Neuronal stem cell (in vitro differentiated cells): Measurements from ENCODE around the gene LAMC3.

ENCODE experiments used
- DNase-seq: peaks from one replicate; pipeline ENCODE4 v3.0.0-alpha.2; 2013; ENCODE audit warnings: low spot score
- H2AFZ ChIP-seq: one replicate; pipeline ENCODE4 v1.6.1; 2013; ENCODE audit warnings: mild to moderate bottlenecking, low read length, inconsistent platforms
- H2AK5ac ChIP-seq: 2 replicates; pipeline ENCODE4 v1.6.1; 2013; ENCODE audit warnings: low read depth, mild to moderate bottlenecking, inconsistent platforms, low read length, moderate library complexity, mixed read lengths
- H2BK120ac ChIP-seq: 2 replicates; pipeline ENCODE4 v1.6.1; 2013; ENCODE audit warnings: low read depth, mild to moderate bottlenecking, inconsistent platforms, low read length, moderate library complexity, mixed read lengths
- H2BK12ac ChIP-seq: one replicate; pipeline ENCODE4 v1.6.1; 2013; ENCODE audit warnings: low read length, inconsistent platforms
- H2BK15ac ChIP-seq: 2 replicates; pipeline ENCODE4 v1.6.1; 2013; ENCODE audit warnings: mild to moderate bottlenecking, low read length, inconsistent platforms, mixed read lengths
- H2BK5ac ChIP-seq: one replicate; pipeline ENCODE4 v1.6.1; 2013; ENCODE audit warnings: inconsistent platforms, mild to moderate bottlenecking, low read length, moderate library complexity
- H3K14ac ChIP-seq: one replicate; pipeline ENCODE4 v1.6.1; 2013; ENCODE audit warnings: low read length, inconsistent platforms
- H3K18ac ChIP-seq: 2 replicates; pipeline ENCODE4 v1.6.1; 2013; ENCODE audit warnings: low read length, inconsistent platforms
- H3K23ac ChIP-seq: 2 replicates; pipeline ENCODE4 v1.6.1; 2013; ENCODE audit warnings: low read depth, mild to moderate bottlenecking, mixed read lengths, low read length, inconsistent platforms; ENCODE audit not compliant: poor library complexity
- H3K27ac ChIP-seq: replicated peaks from 3 replicates; pipeline ENCODE4 v1.5.1; 2013; ENCODE audit warnings: low read length, inconsistent platforms
- H3K27me3 ChIP-seq, 3 experiments: 2 replicates each; pipeline ENCODE4 v1.6.1; 2013; ENCODE audit warnings: low read length in 3 of 3, mild to moderate bottlenecking in 2 of 3, inconsistent platforms in 1 of 3, low read depth in 1 of 3, mixed read lengths in 1 of 3, moderate library complexity in 1 of 3; ENCODE audit not compliant: control insufficient read depth in 3 of 3, insufficient read depth in 3 of 3
- H3K36me3 ChIP-seq, 2 donors: replicated peaks in 1 of 2; 2 replicates each; pipeline ENCODE4 v1.6.1; 2013; ENCODE audit warnings: low read length in 2 of 2; ENCODE audit not compliant: control insufficient read depth in 2 of 2, insufficient read depth in 2 of 2
- H3K4ac ChIP-seq: 2 replicates; pipeline ENCODE4 v1.6.1; 2013; ENCODE audit warnings: inconsistent platforms, mild to moderate bottlenecking, low read length, moderate library complexity
- H3K4me1 ChIP-seq, 2 donors: 1 replicate in 1 of 2; 2 replicates in 1 of 2; pipeline ENCODE4 v1.6.1; 2013; ENCODE audit warnings: low read length in 2 of 2, low read depth in 1 of 2; ENCODE audit not compliant: control insufficient read depth in 2 of 2, insufficient read depth in 1 of 2
- H3K4me2 ChIP-seq: one replicate; pipeline ENCODE4 v1.6.1; 2013; ENCODE audit warnings: mild to moderate bottlenecking, low read length, inconsistent platforms; ENCODE audit not compliant: insufficient read depth, poor library complexity, severe bottlenecking
- H3K4me3 ChIP-seq, 2 donors: 2 replicates each; pipeline ENCODE4 v1.5.1; 2013; ENCODE audit warnings: low read length in 2 of 2, mild to moderate bottlenecking in 2 of 2, inconsistent platforms in 1 of 2, moderate library complexity in 1 of 2
- H3K79me1 ChIP-seq: one replicate; pipeline ENCODE4 v1.6.1; 2013; ENCODE audit warnings: low read depth, mild to moderate bottlenecking, inconsistent platforms, low read length, moderate library complexity
- H3K9ac ChIP-seq: one replicate; pipeline ENCODE4 v1.6.1; 2013; ENCODE audit warnings: mild to moderate bottlenecking, low read depth, low read length, inconsistent platforms; ENCODE audit not compliant: poor library complexity
- H3K9me3 ChIP-seq, 2 donors: replicated peaks in 1 of 2; 2 replicates each; pipeline versions ENCODE3 to v1.6.1; 2013; ENCODE audit warnings: low read length in 2 of 2, mild to moderate bottlenecking in 2 of 2, inconsistent platforms in 1 of 2, low read depth in 1 of 2, mixed read lengths in 1 of 2, moderate library complexity in 1 of 2; ENCODE audit not compliant: control insufficient read depth in 2 of 2, insufficient read depth in 1 of 2
- H4K8ac ChIP-seq: one replicate; pipeline ENCODE4 v1.6.1; 2013; ENCODE audit warnings: low read depth, mild to moderate bottlenecking, inconsistent platforms, low read length, moderate library complexity
- H4K91ac ChIP-seq: one replicate; pipeline ENCODE4 v1.6.1; 2013; ENCODE audit warnings: low read length, low read depth, mild to moderate bottlenecking, inconsistent platforms; ENCODE audit not compliant: poor library complexity
- WGBS, 2 donors: extraction: QIAGEN DNeasy Blood & Tissue Kit; methylation state at CpG; one replicate each; pipeline ENCODE4 v1.1.7; 2013; ENCODE audit warnings: missing lambda C conversion rate in 2 of 2, mixed read lengths in 1 of 2; ENCODE audit not compliant: insufficient read length in 2 of 2, insufficient replicate concordance in 1 of 2; ENCODE audit errors: extremely low coverage in 2 of 2; 5-methylcytosine and 5-hydroxymethylcytosine counted together

LAMC3 gene

DNA sequence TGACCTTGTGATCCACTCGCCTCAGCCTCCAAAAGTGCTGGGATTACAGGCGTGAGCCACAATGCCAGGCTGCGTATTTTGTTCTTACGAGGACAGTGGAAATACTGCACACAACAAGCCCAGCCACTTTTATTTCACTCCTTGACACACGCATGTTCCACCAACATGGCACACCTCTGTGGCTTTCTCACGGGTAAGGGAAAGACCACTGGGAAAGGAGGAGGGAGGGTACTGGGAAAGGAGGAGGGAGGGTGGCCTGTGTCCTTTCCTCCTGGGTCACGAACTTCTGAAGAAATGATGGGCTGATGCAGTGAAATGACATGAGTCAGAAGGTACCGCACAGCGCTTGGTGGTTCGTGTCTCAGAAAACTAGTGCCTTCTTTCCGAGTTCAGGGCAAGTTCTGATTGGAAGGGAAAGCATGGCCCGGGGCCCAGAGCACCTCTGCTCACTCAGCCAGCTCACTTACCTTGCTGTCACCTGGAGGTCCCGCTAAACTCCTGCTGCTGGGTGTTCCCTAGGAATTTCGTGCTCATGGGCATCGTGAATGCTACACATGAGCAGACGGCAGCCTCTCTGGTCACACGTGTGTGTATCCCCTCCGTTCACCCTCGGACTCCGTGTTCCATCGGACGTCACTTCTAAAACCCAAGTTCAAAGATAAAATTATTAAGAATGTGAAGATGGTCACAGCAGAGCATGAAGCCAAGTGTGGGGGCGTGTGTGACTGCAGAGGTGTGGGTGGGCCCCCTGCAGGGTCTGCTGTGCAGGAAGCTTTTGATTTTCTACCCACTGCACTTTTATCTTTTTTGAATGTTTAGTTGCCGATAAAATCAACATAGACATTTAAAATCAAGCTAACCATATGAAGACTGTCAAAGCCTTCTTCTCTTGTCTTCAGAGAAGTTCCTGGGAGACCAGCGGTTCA lies 42.9 kb downstream of the LAMC3 start:
- H3K4me3 ChIP-seq: no peak overlapping the region
- WGBS, 2 donors: no CpG with 5 or more reads among the region's 25 CpGs
- no peak overlapping the region for H3K4ac ChIP-seq
- H3K27me3 ChIP-seq: peaks cover 0 to 18% (median 0%) of the 10 kb centered on the region in 3 experiments
- H3K14ac ChIP-seq: no peak overlapping the region
- H2BK120ac ChIP-seq: no peak overlapping the region
- no peak overlapping the region for H2AK5ac ChIP-seq
- H4K8ac ChIP-seq: no peak overlapping the region
- H2AFZ ChIP-seq: no peak overlapping the region
- no peaks in the 10 kb centered on the region for H3K4me1 ChIP-seq
- no peak for DNase-seq
- H2BK5ac ChIP-seq: no peak overlapping the region
- no peak overlapping the region for H2BK15ac ChIP-seq
- no peaks in the 10 kb centered on the region for H3K9me3 ChIP-seq
- H3K9ac ChIP-seq: no peak overlapping the region
- no peak overlapping the region for H3K18ac ChIP-seq
- H2BK12ac ChIP-seq: no peak overlapping the region
- H3K79me1 ChIP-seq: no peaks in the 10 kb centered on the region
- peak overlapping the region; percentile 97 for H3K23ac ChIP-seq
- no peaks in the 10 kb centered on the region for H3K36me3 ChIP-seq
- H3K27ac ChIP-seq: no peak overlapping the region
- no peak overlapping the region for H3K4me2 ChIP-seq
- H4K91ac ChIP-seq: no peak overlapping the region

DNA sequence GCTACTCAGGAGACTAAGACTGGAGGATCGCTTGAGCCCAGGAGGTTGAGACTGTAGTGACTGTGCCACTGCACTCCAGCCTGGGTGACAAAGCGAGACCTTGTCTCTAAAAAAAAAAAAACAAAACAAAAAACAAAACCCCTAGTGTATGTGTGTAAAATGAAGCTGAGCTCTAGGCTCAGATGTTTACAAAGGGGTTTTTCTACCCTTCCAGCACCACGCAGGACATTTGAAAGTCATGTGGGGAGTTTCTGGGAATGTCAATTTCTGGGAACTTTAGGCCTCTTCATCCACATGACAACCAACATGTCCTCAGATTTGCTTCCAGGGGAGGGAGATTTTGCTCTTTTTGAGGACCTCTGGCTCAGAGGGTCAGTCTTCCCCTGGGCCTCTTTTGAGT lies 44.9 kb downstream of the LAMC3 start:
- no peak overlapping the region for H2BK12ac ChIP-seq
- H3K9me3 ChIP-seq: no peaks in the 10 kb centered on the region
- H3K79me1 ChIP-seq: peaks cover 2% of the 10 kb centered on the region
- no peaks in the 10 kb centered on the region for H3K4me1 ChIP-seq
- no peak overlapping the region for H3K9ac ChIP-seq
- no peak overlapping the region for H2AFZ ChIP-seq
- DNase-seq: no peak
- H2AK5ac ChIP-seq: no peak overlapping the region
- H4K8ac ChIP-seq: no peak overlapping the region
- no peak overlapping the region for H2BK120ac ChIP-seq
- H3K27ac ChIP-seq: no peak overlapping the region
- no peak overlapping the region for H3K4me2 ChIP-seq
- no peak overlapping the region for H3K23ac ChIP-seq
- H3K36me3 ChIP-seq: no peaks in the 10 kb centered on the region
- no peak overlapping the region for H2BK15ac ChIP-seq
- no peak overlapping the region for H3K4ac ChIP-seq
- no peak overlapping the region for H3K18ac ChIP-seq
- no peak overlapping the region for H2BK5ac ChIP-seq
- H3K14ac ChIP-seq: no peak overlapping the region
- no peak overlapping the region for H3K4me3 ChIP-seq
- peaks cover 0 to 18% (median 0%) of the 10 kb centered on the region in 3 experiments for H3K27me3 ChIP-seq
- H4K91ac ChIP-seq: no peak overlapping the region
- WGBS, 2 donors: no CpG with 5 or more reads among the region's 3 CpGs

DNA sequence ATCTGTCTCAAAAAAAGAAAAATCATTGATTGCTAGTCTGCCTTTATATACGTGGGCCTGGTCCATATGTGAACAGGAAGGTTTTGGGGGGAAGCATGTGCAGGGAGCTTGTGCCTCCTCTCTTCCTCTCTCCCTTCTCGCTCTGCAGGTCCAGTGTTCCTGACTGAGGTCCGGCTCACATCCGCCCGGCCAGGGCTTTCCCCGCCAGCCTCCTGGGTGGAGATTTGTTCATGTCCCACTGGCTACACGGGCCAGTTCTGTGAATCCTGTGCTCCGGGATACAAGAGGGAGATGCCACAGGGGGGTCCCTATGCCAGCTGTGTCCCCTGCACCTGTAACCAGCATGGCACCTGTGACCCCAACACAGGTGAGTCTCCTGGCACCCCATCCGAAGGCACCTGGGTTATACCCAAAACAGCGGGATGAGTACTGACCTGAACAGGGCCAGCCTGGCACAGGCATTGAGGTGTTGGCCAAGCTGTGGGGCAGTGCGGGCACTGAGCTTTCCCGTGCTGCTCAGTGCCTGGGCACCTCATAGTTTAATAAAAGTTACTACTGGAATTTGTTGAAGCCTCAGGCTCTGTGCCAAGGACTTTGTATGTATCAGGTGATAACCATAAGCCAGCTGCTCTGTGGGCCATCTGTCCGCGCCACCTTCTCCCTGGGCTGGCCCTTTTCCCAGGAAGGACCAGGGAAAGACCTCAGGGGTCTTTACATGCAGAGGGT lies 48.0 kb downstream of the LAMC3 start:
- no peak overlapping the region for H3K4ac ChIP-seq
- H4K8ac ChIP-seq: no peak overlapping the region
- H2BK5ac ChIP-seq: no peak overlapping the region
- peaks cover 3% of the 10 kb centered on the region for H3K79me1 ChIP-seq
- H3K9ac ChIP-seq: no peak overlapping the region
- H2AFZ ChIP-seq: no peak overlapping the region
- no peak overlapping the region for H3K4me3 ChIP-seq
- no peak overlapping the region for H3K18ac ChIP-seq
- H3K14ac ChIP-seq: no peak overlapping the region
- peaks cover 0 to 4% (median 0%) of the 10 kb centered on the region in 3 experiments for H3K27me3 ChIP-seq
- H3K36me3 ChIP-seq: no peaks in the 10 kb centered on the region
- no peak overlapping the region for H3K4me2 ChIP-seq
- H3K27ac ChIP-seq: no peak overlapping the region
- no peak for DNase-seq
- H3K9me3 ChIP-seq: no peaks in the 10 kb centered on the region
- peaks cover 0 to 2% of the 10 kb centered on the region in 2 donors for H3K4me1 ChIP-seq
- no CpG with 5 or more reads among the region's 14 CpGs for WGBS, 2 donors
- no peak overlapping the region for H4K91ac ChIP-seq
- H2AK5ac ChIP-seq: peak overlapping the region; percentile 79
- no peak overlapping the region for H2BK12ac ChIP-seq
- H2BK15ac ChIP-seq: peak overlapping the region; percentile 74
- H2BK120ac ChIP-seq: no peak overlapping the region
- peak overlapping the region; percentile 76 for H3K23ac ChIP-seq
